ENCODE results near the gene GMNC. TPM values are rescaled to one million over a fixed set of nuclear protein-coding genes. Genes with fewer than 3 reads are reported as not detected.

GMNC gene
- total RNA-seq, 1 donor from 2014 or later, result 2.8 TPM

- H3K27me3 Mint-ChIP-seq (ENCODE audit: unreplicated experiment), result peaks cover 51% of the 10 kb centered on the region
- no peak for TF ChIP-seq CTCF (IDR thresholded peaks at IDR 0.05)
- no peak for DNase-seq (ENCODE audit: extremely low spot score, unreplicated experiment)
- no peaks in the 10 kb centered on the region for H3K9me3 Mint-ChIP-seq (ENCODE audit: unreplicated experiment)
- H3K36me3 Mint-ChIP-seq (ENCODE audit: unreplicated experiment), result no peaks in the 10 kb centered on the region
- H3K27ac Mint-ChIP-seq (ENCODE audit: unreplicated experiment), result no peak overlapping the region
- no peak overlapping the region for H3K4me3 Mint-ChIP-seq (ENCODE audit: unreplicated experiment)
- H3K4me1 Mint-ChIP-seq (ENCODE audit: unreplicated experiment), result no peaks in the 10 kb centered on the region
Measured at GRCh38 chr3:190870127-190870526, 7.6 kb upstream of the GMNC start.

- no peak overlapping the region for H3K4me3 Mint-ChIP-seq (ENCODE audit: unreplicated experiment)
Measured at GRCh38 chr3:190867071-190867470, 4.6 kb upstream of the GMNC start.

GRCh38 chr3:190865828-190866227 is 3.3 kb upstream of the GMNC start:
- DNase-seq (ENCODE audit: extremely low spot score, unreplicated experiment), result no peak
- peaks cover 7% of the 10 kb centered on the region for H3K4me1 Mint-ChIP-seq (ENCODE audit: unreplicated experiment)
- H3K4me3 Mint-ChIP-seq (ENCODE audit: unreplicated experiment), result no peak overlapping the region
- no peaks in the 10 kb centered on the region for H3K9me3 Mint-ChIP-seq (ENCODE audit: unreplicated experiment)
- H3K27ac Mint-ChIP-seq (ENCODE audit: unreplicated experiment), result no peak overlapping the region
- H3K36me3 Mint-ChIP-seq (ENCODE audit: unreplicated experiment), result no peaks in the 10 kb centered on the region
- H3K27me3 Mint-ChIP-seq (ENCODE audit: unreplicated experiment), result peaks cover 63% of the 10 kb centered on the region
- peak; percentile 11 for TF ChIP-seq CTCF (IDR thresholded peaks at IDR 0.05)

More at GRCh38 chr3:190867071-190867470, 4.6 kb upstream of the GMNC start:
- no peak overlapping the region for H3K27ac Mint-ChIP-seq (ENCODE audit: unreplicated experiment)
- H3K27me3 Mint-ChIP-seq (ENCODE audit: unreplicated experiment), result peaks cover 62% of the 10 kb centered on the region
- no peak for DNase-seq (ENCODE audit: extremely low spot score, unreplicated experiment)
- H3K4me1 Mint-ChIP-seq (ENCODE audit: unreplicated experiment), result peaks cover 6% of the 10 kb centered on the region
- no peaks in the 10 kb centered on the region for H3K9me3 Mint-ChIP-seq (ENCODE audit: unreplicated experiment)
- TF ChIP-seq CTCF (IDR thresholded peaks at IDR 0.05), result no peak
- no peaks in the 10 kb centered on the region for H3K36me3 Mint-ChIP-seq (ENCODE audit: unreplicated experiment)

GRCh38 chr3:190865419-190865818 is 2.9 kb upstream of the GMNC start:
- Mint-ChIP-seq H3K4me3 (ENCODE audit: unreplicated experiment) (no peak overlapping the region), H3K9me3 (ENCODE audit: unreplicated experiment) (no peaks in the 10 kb centered on the region), H3K4me1 (ENCODE audit: unreplicated experiment) (peaks cover 7% of the 10 kb centered on the region), H3K27me3 (ENCODE audit: unreplicated experiment) (peaks cover 63% of the 10 kb centered on the region), H3K36me3 (ENCODE audit: unreplicated experiment) (no peaks in the 10 kb centered on the region), H3K27ac (ENCODE audit: unreplicated experiment) (no peak overlapping the region)
- no peak for TF ChIP-seq CTCF (IDR thresholded peaks at IDR 0.05)
- no peak for DNase-seq (ENCODE audit: extremely low spot score, unreplicated experiment)

- TF ChIP-seq CTCF (IDR thresholded peaks at IDR 0.05), result no peak
- H3K4me3 Mint-ChIP-seq (ENCODE audit: unreplicated experiment), result no peak overlapping the region
- H3K27me3 Mint-ChIP-seq (ENCODE audit: unreplicated experiment), result peaks cover 71% of the 10 kb centered on the region
- no peak overlapping the region for H3K27ac Mint-ChIP-seq (ENCODE audit: unreplicated experiment)
- no peaks in the 10 kb centered on the region for H3K9me3 Mint-ChIP-seq (ENCODE audit: unreplicated experiment)
- DNase-seq (ENCODE audit: extremely low spot score, unreplicated experiment), result no peak
- no peaks in the 10 kb centered on the region for H3K36me3 Mint-ChIP-seq (ENCODE audit: unreplicated experiment)
- H3K4me1 Mint-ChIP-seq (ENCODE audit: unreplicated experiment), result peaks cover 7% of the 10 kb centered on the region
Measured at GRCh38 chr3:190864002-190864401, 1.5 kb upstream of the GMNC start.
